Dendritic cell treated with granulocyte-macrophage colony-stimulating factor and Interleukin-4, amounts not matched to agents 40 ng/mL and 50 ng/mL, for 4 days (primary cell): Measurements from ENCODE around the gene DCAF6.

Experiments used
- H3K27ac Mint-ChIP-seq: one replicate; pipeline ENCODE4 v1.8.0; 2022; ENCODE audit warnings: mild to moderate bottlenecking, mixed read lengths
- H3K27me3 Mint-ChIP-seq: one replicate; pipeline ENCODE4 v1.8.0; 2022; ENCODE audit warnings: mild to moderate bottlenecking, mixed read lengths
- H3K36me3 Mint-ChIP-seq: one replicate; pipeline ENCODE4 v1.8.0; 2022; ENCODE audit warnings: low read depth, mixed read lengths
- H3K4me1 Mint-ChIP-seq: one replicate; pipeline ENCODE4 v1.8.0; 2022; ENCODE audit warnings: low read depth, mixed read lengths
- H3K4me3 Mint-ChIP-seq: one replicate; pipeline ENCODE4 v1.8.0; 2022; ENCODE audit warnings: mild to moderate bottlenecking, moderate library complexity, mixed read lengths
- H3K9me3 Mint-ChIP-seq: one replicate; pipeline ENCODE4 v1.8.0; 2022; ENCODE audit warnings: mixed read lengths
- intact Hi-C: fragments of 100-400 bp; cut with micrococcal nuclease; formaldehyde crosslinking; loops from one replicate; pipeline ENCODE4 v1.15.0; 2022

The DCAF6 gene

GRCh38 chr1:167957710-167958109 is 21.2 kb downstream of the DCAF6 start:
- intact Hi-C loops = no loop called here
- peaks cover under 1% of the 10 kb centered on the region for H3K4me1 Mint-ChIP-seq

GRCh38 chr1:167964646-167965045 is 28.2 kb downstream of the DCAF6 start:
- Mint-ChIP-seq H3K9me3 (no peaks in the 10 kb centered on the region), H3K27ac (no peak overlapping the region), H3K4me3 (no peak overlapping the region), H3K36me3 (peaks cover 27% of the 10 kb centered on the region), H3K4me1 (peaks cover 17% of the 10 kb centered on the region), H3K27me3 (no peaks in the 10 kb centered on the region)
- intact Hi-C loops = no loop called here

More at GRCh38 chr1:167957710-167958109, 21.2 kb downstream of the DCAF6 start:
- H3K36me3 Mint-ChIP-seq = peaks cover 48% of the 10 kb centered on the region
- no peaks in the 10 kb centered on the region for H3K27me3 Mint-ChIP-seq
- H3K9me3 Mint-ChIP-seq = no peaks in the 10 kb centered on the region
- no peak overlapping the region for H3K4me3 Mint-ChIP-seq
- no peak overlapping the region for H3K27ac Mint-ChIP-seq

GRCh38 chr1:167966050-167966449 is 29.6 kb downstream of the DCAF6 start:
- H3K36me3 Mint-ChIP-seq = peaks cover 30% of the 10 kb centered on the region
- intact Hi-C loops = no loop called here
- no peak overlapping the region for H3K27ac Mint-ChIP-seq
- no peak overlapping the region for H3K4me3 Mint-ChIP-seq
- no peaks in the 10 kb centered on the region for H3K9me3 Mint-ChIP-seq
- H3K27me3 Mint-ChIP-seq = no peaks in the 10 kb centered on the region
- peaks cover 17% of the 10 kb centered on the region for H3K4me1 Mint-ChIP-seq

GRCh38 chr1:167968569-167968968 is 32.1 kb downstream of the DCAF6 start:
- Mint-ChIP-seq H3K27me3 (no peaks in the 10 kb centered on the region), H3K36me3 (peaks cover 28% of the 10 kb centered on the region), H3K4me3 (no peak overlapping the region)

GRCh38 chr1:167973832-167974231 is 37.3 kb downstream of the DCAF6 start:
- Mint-ChIP-seq H3K4me1 (no peaks in the 10 kb centered on the region), H3K36me3 (peaks cover 51% of the 10 kb centered on the region), H3K4me3 (no peak overlapping the region), H3K27me3 (no peaks in the 10 kb centered on the region), H3K27ac (no peak overlapping the region), H3K9me3 (peaks cover 8% of the 10 kb centered on the region)
- intact Hi-C loops = no loop called here

More at GRCh38 chr1:167968569-167968968, 32.1 kb downstream of the DCAF6 start:
- Mint-ChIP-seq H3K27ac (no peak overlapping the region), H3K9me3 (no peaks in the 10 kb centered on the region), H3K4me1 (peaks cover 8% of the 10 kb centered on the region)
- intact Hi-C loops = no loop called here

GRCh38 chr1:167974698-167975097 is 38.2 kb downstream of the DCAF6 start:
- Mint-ChIP-seq H3K36me3 (peaks cover 60% of the 10 kb centered on the region), H3K4me3 (no peak overlapping the region), H3K4me1 (no peaks in the 10 kb centered on the region), H3K9me3 (peaks cover 8% of the 10 kb centered on the region), H3K27me3 (no peaks in the 10 kb centered on the region), H3K27ac (no peak overlapping the region)
- intact Hi-C loops = no loop called here

GRCh38 chr1:167977245-167977644 is 40.8 kb downstream of the DCAF6 start:
- Mint-ChIP-seq H3K4me1 (no peaks in the 10 kb centered on the region), H3K9me3 (peaks cover 8% of the 10 kb centered on the region), H3K36me3 (peaks cover 68% of the 10 kb centered on the region), H3K27me3 (no peaks in the 10 kb centered on the region), H3K27ac (no peak overlapping the region), H3K4me3 (no peak overlapping the region)
- intact Hi-C loops = no loop called here

GRCh38 chr1:167981933-167982332 is 45.5 kb downstream of the DCAF6 start:
- intact Hi-C loops = no loop called here
- no peak overlapping the region for H3K4me3 Mint-ChIP-seq
- H3K27me3 Mint-ChIP-seq = no peaks in the 10 kb centered on the region
- peaks cover 58% of the 10 kb centered on the region for H3K36me3 Mint-ChIP-seq
- H3K4me1 Mint-ChIP-seq = peaks cover 6% of the 10 kb centered on the region
- H3K9me3 Mint-ChIP-seq = peaks cover 7% of the 10 kb centered on the region
- no peak overlapping the region for H3K27ac Mint-ChIP-seq

GRCh38 chr1:167983797-167984420 is 47.4 kb downstream of the DCAF6 start:
- Mint-ChIP-seq H3K27me3 (no peaks in the 10 kb centered on the region), H3K9me3 (no peaks in the 10 kb centered on the region), H3K27ac (no peak overlapping the region), H3K36me3 (peaks cover 40% of the 10 kb centered on the region), H3K4me3 (no peak overlapping the region), H3K4me1 (peaks cover 6% of the 10 kb centered on the region)
- intact Hi-C loops = no loop called here

GRCh38 chr1:167984886-167985489 is 48.5 kb downstream of the DCAF6 start:
- H3K27ac Mint-ChIP-seq = no peak overlapping the region
- peaks cover 6% of the 10 kb centered on the region for H3K4me1 Mint-ChIP-seq
- intact Hi-C loops = no loop called here
- no peaks in the 10 kb centered on the region for H3K9me3 Mint-ChIP-seq
- H3K27me3 Mint-ChIP-seq = no peaks in the 10 kb centered on the region
- H3K36me3 Mint-ChIP-seq = peaks cover 29% of the 10 kb centered on the region
- H3K4me3 Mint-ChIP-seq = no peak overlapping the region

GRCh38 chr1:167987174-167987573 is 50.7 kb downstream of the DCAF6 start:
- intact Hi-C loops = no loop called here
- H3K9me3 Mint-ChIP-seq = no peaks in the 10 kb centered on the region
- peaks cover 22% of the 10 kb centered on the region for H3K36me3 Mint-ChIP-seq
- H3K4me3 Mint-ChIP-seq = no peak overlapping the region
- peaks cover 6% of the 10 kb centered on the region for H3K4me1 Mint-ChIP-seq
- no peak overlapping the region for H3K27ac Mint-ChIP-seq
- no peaks in the 10 kb centered on the region for H3K27me3 Mint-ChIP-seq

GRCh38 chr1:167991546-167991945 is 55.1 kb downstream of the DCAF6 start:
- H3K4me3 Mint-ChIP-seq = no peak overlapping the region
- no peaks in the 10 kb centered on the region for H3K27me3 Mint-ChIP-seq
- intact Hi-C loops = no loop called here
- no peaks in the 10 kb centered on the region for H3K4me1 Mint-ChIP-seq
- H3K9me3 Mint-ChIP-seq = no peaks in the 10 kb centered on the region
- H3K36me3 Mint-ChIP-seq = peaks cover 28% of the 10 kb centered on the region
- no peak overlapping the region for H3K27ac Mint-ChIP-seq

- intact Hi-C loops = no loop called here
- H3K4me1 Mint-ChIP-seq = no peaks in the 10 kb centered on the region
- H3K36me3 Mint-ChIP-seq = peaks cover 42% of the 10 kb centered on the region
- no peak overlapping the region for H3K27ac Mint-ChIP-seq
- H3K9me3 Mint-ChIP-seq = no peaks in the 10 kb centered on the region
- H3K4me3 Mint-ChIP-seq = no peak overlapping the region
- no peaks in the 10 kb centered on the region for H3K27me3 Mint-ChIP-seq
Measured at GRCh38 chr1:167993720-167994119, 57.2 kb downstream of the DCAF6 start.

GRCh38 chr1:167994560-167994959 is 58.1 kb downstream of the DCAF6 start:
- intact Hi-C loops = no loop called here
- no peaks in the 10 kb centered on the region for H3K27me3 Mint-ChIP-seq
- no peak overlapping the region for H3K27ac Mint-ChIP-seq
- H3K36me3 Mint-ChIP-seq = peaks cover 45% of the 10 kb centered on the region
- no peak overlapping the region for H3K4me3 Mint-ChIP-seq
- no peaks in the 10 kb centered on the region for H3K9me3 Mint-ChIP-seq
- no peaks in the 10 kb centered on the region for H3K4me1 Mint-ChIP-seq

GRCh38 chr1:167995038-167995437 is 58.6 kb downstream of the DCAF6 start:
- intact Hi-C loops = no loop called here
- peaks cover 45% of the 10 kb centered on the region for H3K36me3 Mint-ChIP-seq
- H3K9me3 Mint-ChIP-seq = no peaks in the 10 kb centered on the region
- no peaks in the 10 kb centered on the region for H3K27me3 Mint-ChIP-seq
- H3K4me1 Mint-ChIP-seq = no peaks in the 10 kb centered on the region
- H3K4me3 Mint-ChIP-seq = no peak overlapping the region
- no peak overlapping the region for H3K27ac Mint-ChIP-seq
